HG02973 (cell line): ENCODE measurements around the gene PTTG1IP.

Experiments used
- ATAC-seq: cut with Tn5 transposase; IDR thresholded peaks from one replicate; pipeline ENCODE4 v1.9.1; 2021; ENCODE audit warnings: moderate library complexity; ENCODE audit not compliant: unreplicated experiment

Gene PTTG1IP

DNA sequence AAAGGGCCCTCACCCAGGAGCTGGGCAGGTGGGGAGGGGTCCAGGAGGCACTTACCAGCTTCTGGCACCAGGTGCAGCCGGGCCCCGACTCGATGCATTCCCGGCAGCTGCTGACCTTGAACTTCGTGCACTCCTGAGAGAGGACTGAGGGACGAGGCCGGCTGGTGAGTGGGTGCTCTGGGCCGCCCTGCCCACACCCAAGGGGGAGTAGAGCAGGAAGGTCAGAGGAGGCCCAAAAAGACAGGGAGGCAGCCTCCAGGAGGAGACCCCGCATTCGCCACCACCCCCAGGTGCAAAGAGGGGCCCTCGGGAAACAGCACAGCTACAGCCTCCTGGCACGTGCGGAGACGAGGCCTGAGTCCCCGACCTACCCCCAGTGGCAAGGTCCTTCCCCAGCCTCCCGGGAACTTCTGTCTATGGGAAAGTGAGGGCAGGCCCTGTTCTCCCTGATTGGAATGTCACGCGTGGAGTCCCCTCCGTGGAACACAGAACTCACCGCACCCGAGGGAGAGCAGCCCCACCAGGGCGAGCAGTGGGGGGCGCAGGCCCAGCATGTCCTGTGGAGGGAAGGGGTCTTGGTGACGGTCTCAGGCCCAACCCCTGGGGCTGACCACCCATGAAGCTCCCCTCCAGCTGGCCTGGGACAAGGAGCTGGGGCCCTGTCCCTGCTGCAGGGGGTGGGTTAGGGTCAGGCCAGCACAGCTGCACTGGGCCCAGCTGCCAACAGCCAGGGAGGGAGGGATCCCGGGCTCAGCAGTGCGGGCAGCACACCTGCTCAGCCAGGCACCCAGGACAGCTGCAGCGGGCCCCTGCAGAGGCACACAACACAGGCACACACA is 37.0 kb upstream of the PTTG1IP start:
- no peak for ATAC-seq

DNA sequence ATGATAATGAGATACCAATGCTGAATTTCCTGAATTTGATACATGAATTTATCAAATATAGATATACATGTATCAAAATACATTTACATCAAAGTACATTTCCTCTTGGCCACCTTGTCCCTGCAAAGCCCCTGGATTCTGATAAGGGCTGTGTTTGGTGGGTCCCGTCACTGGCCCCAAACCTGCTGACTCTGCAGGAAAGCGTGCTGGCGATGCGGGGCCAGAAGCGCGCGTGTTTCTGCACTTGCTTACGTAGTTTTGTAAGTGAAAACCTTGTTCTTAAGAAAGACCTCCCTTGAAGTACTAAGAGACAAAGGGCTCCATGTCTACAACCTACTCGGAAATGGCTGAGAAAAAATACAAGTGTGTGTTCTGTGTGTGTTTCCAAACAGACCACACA is 36.2 kb upstream of the PTTG1IP start:
- ATAC-seq = no peak

DNA sequence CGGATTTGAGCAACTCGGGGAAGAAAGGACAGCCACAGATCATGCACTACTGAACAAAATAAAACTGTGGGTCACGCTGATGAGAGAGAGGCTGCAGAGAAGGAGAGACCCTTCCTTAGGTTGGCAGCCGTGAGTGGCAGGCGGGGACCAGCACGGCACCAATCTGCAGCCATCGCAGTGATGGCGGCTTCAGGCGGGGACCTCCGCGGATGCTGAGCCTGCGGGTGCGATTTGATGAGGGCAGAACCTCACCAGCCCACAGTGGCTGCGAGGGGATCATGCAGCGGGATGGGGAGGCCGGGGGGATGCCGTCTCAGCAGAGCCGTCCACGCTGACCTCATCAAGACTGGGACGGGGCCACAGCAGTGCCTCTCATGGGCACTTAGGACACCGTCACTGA is 35.4 kb upstream of the PTTG1IP start:
- ATAC-seq = no peak

DNA sequence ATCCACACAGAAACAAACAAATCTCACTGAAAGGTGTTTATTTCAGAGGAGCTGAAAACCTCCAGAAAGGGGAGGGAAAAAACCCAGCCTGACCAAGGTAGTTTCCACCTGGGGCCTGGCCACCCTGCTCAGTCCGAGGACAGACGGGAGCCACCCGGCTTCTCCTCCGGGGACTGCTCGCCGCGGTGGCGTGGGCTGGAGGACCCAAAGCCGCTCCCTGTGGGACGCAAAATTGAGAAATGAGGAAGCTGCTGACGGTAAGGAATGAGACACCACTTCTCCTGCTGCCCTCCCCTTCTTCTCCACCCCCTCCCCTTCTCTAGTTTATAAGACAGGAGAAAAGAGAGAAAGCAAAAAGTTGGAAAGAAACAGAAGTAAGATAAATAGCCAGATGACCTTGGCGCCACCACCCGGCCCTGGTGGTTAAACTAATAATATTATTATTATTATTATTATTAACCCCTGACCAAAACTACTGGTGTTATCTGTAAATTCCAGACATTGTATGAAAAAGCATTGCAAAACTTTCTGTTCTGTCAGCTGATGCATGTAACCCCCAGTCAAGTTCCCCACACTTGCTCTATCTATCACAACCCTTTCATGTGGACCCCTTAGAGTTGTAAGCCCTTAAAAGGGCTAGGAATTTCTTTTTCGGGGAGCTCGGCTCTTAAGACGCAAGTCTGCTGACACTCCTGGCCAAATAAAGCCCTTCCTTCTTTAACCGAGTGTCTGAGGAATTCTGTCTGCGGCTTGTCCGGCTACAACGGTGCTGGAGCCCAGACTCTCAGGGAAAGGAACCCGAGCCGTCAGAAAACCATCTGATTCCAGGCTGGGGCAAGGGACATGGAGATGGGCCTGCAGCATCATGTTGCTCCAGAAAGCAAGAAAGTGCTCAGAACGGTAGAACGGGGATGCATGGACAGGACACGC is 34.7 kb upstream of the PTTG1IP start:
- ATAC-seq = no peak

DNA sequence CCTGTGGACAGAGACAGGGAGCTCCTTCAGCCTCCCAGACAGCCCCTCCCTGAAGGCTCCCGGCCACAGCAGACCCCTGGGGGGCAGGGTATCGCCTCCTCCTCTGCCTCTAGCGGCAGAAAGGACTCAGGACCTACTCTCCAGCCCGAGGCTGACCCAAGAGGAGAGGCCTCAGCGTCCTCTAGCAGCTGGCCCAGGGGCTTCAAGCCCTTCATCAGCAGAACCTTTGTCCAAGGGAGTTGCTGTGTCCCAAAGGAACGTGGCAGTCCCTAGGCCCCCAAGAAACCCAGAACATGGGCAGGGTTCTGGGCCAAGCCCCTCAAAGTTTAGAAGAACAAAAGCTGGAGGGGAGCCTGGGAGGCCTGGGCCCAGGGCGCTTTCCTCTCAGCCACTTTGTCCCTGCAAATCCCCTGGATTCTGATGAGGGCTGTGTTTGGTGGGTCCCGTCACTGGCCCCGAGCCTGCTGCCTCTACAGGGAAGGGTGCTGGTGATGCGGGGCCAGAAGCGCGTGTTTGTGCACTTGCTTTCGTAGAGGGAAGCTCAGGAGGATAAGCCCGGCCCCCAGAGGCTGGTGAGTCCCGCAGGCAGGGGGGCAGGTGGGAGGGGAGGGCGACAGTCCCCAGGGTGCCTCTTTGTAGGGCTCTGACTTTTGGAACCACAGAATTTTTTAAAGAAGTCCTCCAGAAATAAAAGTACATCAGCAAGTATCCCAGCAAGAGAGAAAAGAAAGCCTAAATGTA is 33.9 kb upstream of the PTTG1IP start:
- ATAC-seq = no peak

DNA sequence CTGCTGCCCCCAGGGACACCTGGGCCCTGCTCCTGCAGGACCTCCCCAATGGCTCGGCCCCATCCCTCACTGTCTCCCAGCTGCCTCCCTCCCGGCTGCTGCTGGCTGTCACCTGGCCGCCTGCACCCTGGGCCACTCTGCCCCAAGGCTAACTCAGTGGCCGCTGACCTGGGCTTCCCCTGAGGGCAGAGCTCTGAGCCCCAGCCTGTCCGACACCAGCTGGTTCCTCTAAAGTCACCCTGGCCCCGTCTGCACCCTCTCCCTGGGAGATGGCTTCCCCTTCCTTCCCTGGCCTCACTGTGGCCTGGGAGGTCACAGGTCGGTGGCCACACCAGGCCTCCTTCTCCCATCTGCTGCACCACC is 32.2 kb upstream of the PTTG1IP start:
- ATAC-seq = no peak

DNA sequence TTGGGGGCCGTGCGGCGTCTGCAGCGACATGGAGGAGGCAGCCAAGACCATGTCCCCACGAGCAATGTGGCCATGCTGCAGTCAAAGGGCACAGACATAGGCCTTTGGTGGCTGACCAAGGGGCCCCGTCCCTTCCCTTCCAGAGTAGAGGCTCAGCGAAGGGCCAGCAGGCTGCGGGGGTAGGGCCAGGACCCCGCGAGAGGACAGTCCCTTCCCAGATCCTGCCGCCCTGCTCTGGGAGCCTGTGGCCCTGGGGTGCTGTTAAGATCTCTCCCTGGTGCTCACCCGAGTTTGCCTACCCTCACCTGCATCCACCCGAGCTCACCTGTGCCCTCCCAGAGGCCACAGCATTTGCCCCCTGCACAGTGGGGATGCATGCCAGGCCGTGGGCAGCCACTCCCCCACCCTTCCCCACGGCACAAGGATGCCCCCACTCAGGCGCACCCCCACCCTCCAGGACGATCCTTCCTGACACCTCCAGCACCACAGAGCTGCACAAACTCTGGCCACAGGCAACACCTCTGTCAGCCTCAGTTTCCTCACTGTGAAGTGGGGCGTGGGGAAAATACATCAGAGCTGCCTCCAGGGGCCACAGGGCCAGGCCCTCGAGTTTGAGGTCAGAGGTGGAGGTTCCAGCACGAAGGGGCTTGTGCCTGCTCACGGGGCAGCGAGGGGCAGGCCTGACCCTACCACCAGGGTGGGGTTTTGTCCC is 31.7 kb upstream of the PTTG1IP start:
- ATAC-seq = no peak

DNA sequence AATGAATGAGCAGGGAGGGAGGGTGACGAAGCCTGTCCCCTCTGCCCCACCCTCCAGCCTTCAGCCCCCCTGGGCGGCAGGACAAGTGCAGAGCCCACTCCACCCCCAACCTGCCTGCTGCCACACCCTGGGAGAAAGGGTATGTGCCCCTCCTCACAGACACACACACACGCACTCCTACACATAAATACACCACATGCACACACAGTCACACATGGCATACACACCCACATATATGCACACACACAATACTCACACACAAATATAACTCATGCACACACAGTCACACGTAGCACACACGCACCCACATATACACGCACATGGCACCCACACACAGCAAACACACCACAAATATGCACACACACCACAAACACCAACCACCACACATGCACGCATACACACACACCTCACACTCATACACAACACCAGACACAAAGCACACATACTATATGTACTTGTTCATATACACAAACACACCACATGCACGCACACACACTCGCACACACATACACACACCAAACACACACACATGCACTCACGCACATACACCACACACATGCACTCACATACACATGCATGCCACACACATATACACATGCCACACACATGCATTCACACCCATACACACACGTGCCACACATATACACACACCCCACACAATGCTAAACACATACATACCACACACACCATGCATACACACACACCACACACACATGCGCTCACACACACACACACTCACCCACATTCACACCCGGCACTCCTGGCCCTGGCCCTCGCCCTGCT is 30.8 kb upstream of the PTTG1IP start:
- ATAC-seq = no peak

DNA sequence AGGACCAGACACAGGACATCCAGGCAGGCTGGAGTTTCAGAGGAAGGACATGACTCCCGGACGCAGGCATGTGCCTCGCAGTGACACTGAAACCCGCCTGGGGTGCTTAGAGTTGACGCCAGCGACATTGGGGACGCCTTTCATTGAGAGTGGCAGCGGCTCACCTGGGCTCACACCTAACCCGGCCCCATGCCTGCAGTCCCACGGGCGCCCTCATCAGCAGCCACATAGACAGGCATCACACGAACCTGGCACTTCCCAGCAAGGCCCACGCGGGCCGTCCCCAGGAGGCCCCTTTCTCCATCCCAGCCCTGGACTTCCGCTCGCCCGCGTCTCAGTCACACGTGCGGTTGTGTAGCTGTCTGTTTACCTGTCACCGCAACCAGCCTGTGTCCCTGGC is 30.2 kb upstream of the PTTG1IP start:
- no peak for ATAC-seq

DNA sequence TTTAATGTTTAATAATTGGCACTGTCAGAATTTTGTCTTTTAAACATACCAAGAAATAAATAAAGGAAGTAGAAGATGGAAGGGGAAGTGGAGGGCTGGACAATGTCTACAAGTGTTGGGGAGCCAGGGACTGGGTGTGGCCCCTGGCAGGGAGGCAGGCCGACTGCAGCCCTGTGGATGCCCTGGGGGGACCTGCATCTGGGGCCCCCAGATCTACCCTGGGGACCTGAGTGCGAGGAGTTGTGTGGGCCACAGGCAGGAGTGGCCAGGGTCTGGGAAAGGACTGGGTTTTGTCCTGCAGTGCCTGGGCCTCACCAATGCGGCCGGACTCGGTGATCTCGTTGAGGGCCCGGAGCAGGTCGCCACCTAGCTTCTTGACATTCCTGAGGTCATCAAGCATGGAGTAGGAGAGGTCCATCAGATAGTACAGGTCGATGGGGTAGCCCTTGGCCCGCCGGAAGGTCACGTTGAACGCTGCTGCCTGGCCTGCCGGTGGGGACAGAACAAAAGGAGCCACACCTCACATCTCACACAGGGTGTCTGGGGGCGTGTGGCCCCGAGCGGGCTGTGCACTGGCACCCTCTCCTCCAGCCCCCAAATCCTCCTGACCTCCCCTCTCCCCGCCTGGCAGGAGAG is 29.7 kb upstream of the PTTG1IP start:
- no peak for ATAC-seq

DNA sequence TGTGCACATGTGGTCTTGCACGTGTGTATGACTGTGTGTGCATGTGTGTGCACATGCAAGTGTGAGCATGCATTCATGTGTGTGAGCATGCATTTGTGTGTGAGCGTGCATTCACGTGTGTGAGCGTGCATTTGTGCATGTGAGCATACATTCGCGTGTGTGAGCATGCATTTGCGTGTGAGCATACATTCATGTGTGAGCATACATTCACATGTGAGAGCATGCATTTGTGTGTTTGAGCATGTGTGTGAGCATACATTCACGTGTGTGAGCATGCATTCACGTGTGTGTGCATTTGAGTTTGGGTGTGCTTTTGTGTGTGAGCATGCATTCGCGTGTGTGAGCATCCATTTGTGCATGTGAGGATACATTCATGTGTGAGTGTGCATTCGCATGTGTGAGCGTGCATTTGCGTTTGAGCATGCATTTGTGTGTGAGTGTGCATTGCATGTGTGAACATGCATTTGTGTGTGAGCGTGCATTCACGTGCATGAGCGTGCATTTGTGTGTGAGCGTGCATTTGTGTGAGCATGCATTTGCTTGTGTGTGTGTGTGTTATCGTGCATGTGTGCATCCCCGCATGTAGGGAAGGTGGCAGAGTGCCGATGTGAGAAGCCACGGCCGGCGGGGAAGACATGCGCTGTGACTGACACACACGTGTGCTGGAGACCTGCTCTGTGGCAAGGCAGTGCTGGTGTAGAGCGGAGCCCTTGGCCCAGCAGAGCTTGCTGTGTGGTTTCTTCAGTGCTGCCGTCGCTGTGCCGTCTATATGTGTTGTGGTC is 29.0 kb upstream of the PTTG1IP start:
- no peak for ATAC-seq

DNA sequence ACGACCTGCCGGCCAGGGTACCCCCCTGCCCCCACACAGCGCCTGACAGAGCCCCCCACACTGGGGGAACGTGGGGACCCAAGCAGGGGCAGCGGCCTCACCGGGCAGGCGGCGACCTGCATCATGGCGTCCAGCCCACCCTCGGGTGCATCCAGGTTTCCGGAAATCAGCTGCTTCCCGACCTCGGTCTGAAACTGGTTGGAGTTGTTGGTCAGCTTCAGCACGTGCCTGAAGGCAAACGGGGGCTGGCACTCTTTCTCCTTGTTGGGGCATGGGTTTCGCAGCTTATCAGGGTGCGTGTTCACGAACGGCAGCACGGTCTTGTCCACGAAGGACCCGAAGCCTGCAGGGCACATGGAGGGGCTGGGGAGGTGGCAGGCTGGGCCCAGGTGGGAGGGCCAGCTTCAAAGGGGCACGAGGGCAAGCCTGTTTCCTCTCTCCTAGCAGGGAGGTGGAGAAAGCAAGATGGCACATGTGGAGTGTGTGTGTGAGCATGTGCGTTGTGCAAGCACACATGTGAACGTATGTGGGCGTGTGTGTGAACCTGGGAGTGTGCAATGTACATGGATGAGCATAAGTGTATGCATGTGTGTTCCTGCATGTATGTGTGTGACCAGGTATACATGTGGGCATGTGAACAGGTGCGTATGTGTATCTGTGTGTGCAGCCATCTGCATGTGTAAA is 28.0 kb upstream of the PTTG1IP start:
- ATAC-seq = no peak

DNA sequence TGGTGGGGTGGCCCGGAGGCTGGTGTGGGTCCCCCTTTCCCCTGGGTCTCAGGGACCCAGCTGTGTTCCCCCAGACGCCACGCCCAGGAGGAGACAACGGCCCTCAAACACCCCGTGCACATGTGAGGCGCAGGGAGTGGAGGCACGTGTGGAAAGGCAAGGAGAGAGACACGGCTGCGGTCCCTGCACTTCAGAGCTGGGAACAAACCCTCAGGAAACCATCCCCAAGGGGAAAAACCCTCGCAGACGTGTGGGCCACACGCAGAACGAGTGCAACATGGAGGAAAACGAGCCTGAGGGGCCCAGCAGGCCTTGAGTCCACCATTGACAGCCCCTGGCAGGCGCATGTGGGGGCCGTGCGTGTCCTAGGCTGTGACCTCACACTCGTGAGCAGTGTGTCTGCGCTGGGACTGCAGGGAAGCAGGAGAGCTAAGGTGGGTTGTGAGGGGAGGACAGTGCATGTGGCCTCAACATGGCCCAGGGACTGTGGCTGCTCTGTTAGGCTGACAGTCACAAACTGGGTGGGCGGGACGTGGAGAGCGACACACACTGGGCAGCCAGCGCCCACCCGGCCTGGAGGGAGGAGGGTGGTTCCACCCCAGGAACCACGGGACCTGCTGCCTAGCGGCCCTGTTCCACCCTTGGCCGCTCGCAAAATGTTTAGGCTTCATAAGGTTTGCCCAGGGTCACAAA is 27.2 kb upstream of the PTTG1IP start:
- no peak for ATAC-seq

DNA sequence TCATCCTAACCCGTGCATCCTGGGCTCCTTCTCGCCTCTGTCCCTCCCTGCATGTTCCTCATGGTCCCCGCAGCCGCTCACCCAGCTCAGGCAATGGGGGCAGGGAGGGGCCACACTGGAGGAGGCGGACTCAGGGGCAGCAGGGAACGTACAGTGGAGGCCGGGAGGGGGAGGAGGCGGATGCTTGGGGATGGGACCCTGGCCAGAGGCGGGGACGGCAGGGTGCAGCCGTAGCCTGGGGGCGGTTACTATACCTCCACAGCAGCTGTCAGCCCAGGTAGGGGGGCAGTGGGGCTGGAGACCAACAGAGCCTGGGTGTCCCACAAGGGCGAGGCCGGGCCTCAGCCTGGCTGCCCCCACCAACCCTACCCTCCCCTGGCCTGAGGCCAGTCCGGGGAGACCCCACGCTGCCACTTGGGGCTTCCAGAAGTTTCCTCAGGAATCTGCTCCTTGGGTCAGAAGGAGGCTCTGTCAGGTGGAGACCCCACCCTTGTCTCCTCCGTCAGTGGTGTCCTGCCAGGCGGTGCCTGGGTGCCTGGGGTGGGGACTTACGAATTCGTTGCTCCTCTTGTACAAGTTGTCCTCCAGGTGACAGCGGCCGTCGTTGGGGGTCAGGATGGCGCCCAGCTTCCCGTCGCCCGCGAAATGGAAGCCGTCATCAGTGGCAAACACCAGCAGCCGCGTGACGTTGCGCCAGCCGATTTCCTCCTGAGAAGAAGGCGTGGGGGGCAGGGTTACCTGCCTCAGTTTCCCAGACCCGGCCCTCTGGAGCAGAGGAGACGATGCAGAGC is 26.5 kb upstream of the PTTG1IP start:
- ATAC-seq = no peak

DNA sequence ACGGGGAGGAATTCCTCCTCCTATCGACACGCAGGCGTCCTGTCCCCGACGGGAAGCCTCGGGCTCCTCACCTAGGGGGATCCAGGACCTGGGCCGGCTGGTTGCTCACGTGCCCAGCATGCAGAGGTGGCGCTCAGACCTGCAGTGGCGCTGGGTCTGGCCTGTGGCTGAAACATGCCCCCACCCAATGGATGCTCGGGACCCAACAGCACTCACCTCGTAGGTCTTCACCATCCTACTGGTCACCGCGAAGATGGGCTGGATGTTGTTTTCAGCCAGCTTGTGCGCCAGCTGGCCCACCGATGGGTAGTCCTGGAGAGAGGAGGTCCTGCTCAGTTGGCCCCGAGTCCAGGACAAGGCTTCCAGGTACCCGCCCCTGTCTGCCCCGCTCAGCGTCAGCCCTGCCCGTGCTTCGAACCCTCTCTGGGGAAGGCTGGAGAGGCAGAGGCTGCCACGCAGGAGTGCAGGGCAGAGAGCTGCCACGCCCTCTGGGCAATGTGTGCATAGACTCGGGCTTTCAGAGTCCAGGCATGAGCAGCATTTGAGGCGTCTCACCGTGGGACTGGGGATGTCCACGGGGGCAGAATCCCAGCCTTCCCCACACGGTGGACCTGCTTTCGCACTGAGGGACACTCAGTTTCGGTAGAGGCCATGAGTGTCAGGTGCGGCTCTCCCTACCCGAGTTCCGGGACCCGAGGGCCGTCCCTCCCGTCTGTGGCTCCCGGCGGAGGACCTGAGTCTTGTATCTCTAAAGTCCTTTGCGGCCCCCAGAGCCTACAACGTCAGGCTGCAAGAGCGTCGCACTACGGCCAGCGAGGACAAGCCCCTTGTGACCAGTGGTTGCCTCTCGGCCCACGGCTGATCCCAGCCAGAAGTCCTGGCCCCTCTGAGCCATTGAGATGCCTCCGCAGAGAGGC is 25.6 kb upstream of the PTTG1IP start:
- ATAC-seq = no peak

DNA sequence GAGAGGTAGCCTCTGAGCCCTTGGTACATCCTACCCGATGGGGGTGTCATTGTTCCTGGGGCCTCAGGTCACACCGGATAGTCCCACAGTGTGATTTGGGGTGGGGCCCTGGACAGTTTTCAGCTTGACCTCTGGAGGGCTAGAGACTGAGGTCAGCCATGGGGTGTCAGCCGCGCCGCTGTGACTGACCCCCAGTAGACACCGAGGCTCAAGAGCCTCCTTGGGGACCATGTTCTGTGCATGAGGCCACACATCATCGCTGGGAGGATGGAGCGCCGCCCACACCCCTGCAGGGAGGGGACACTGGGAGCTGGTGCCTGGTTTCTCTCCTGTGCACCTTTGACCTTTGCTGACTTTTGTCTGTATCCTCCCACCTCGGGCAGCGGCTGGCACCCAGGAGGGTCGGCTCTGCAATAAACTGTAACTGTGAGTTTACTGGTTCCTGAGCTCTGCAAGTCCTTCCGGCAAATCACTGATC is 24.6 kb upstream of the PTTG1IP start:
- no peak for ATAC-seq
